ENCODE data around the gene CACNA1C. TPM values are rescaled to one million over a fixed set of nuclear protein-coding genes. Genes with fewer than 3 reads are reported as not detected.
A peak's percentile ranks its signal among the peaks of the same experiment; 100 is the strongest.

The CACNA1C gene
- total and polyA plus RNA-seq, 2 of the 4 experiments (the other 2 are of a cell fraction): 1.6 to 2.6 TPM

DNA sequence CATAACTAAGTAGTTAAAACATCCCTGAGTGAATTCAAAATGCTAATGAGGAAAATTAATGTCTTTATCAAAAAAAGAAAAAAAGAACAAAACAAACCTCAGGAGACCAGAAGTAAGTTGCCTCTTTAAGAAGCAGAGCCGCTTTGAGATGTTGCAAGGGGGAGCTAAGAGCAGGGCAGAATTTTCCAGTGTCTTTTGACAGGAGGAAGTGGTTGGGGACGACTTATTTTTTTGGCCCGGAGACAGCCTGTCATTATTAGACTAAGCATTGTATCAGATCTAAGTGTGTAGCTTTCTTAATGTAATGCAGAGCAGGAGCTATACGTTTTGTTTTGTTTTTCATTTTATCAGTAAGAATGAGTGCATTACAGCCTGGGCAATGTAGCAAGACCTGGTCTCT lies 206.6 kb downstream of the CACNA1C start:
- Histone ChIP-seq H3K27me3 (ENCODE audit: control insufficient read depth, insufficient read depth, low read length) (no peaks in the 10 kb centered on the region), H3K27ac (ENCODE audit: insufficient read depth, low read length) (no peak overlapping the region), H3K9me1 (ENCODE audit: insufficient read depth, low read length) (peaks cover 32% of the 10 kb centered on the region), H2AFZ (replicated peaks; ENCODE audit: low read length, poor library complexity) (no peak overlapping the region), H4K20me1 (ENCODE audit: insufficient read depth, low read length) (no peaks in the 10 kb centered on the region), H2AK9ac (replicated peaks; ENCODE audit: low read depth, low read length, poor library complexity) (no peak overlapping the region), H3K23ac (ENCODE audit: low read depth, low read length) (no peak overlapping the region), H2BK5ac (ENCODE audit: low read depth, low read length, poor library complexity, severe bottlenecking) (peak overlapping the region; percentile 4), H4K91ac (ENCODE audit: insufficient read depth, low read depth, low read length) (peak overlapping the region; percentile 84), H2BK15ac (ENCODE audit: low read depth, low read length) (peak overlapping the region; percentile 72; the same call in 2 of the 3 replicates), H2AK5ac (ENCODE audit: low read depth, low read length) (no peak overlapping the region), H2BK20ac (ENCODE audit: low read depth, low read length) (peak overlapping the region; percentile 48), H2BK120ac (ENCODE audit: low read depth, low read length) (peak overlapping the region; percentile 61), H3K4ac (ENCODE audit: low read depth, low read length) (peak overlapping the region; percentile 62), H3K4me2 (ENCODE audit: low read depth, low read length) (no peak overlapping the region), H3K4me3 (ENCODE audit: insufficient read depth, low read depth, low read length) (no peak overlapping the region), H4K5ac (ENCODE audit: low read depth, low read length) (peak overlapping the region; percentile 25; the same call in 1 of the 2 replicates), H3K79me1 (ENCODE audit: low read depth in 1 of 2, low read length in 2 of 2) (peaks cover 14 to 39% of the 10 kb centered on the region in 2 experiments), H4K8ac (ENCODE audit: low read depth in 2 of 2, low read length in 2 of 2) (peak overlapping the region; percentile 26 to 42; a peak in 3 of 4 replicates), H3K36me3 (ENCODE audit: control insufficient read depth, insufficient read depth, low read length) (no peaks in the 10 kb centered on the region), H3K9ac (ENCODE audit: low read depth, low read length) (no peak overlapping the region), H3K18ac (ENCODE audit: low read depth, low read length) (peak overlapping the region; percentile 62; the same call in 1 of the 2 replicates), H3K9me3 (ENCODE audit: control insufficient read depth, insufficient read depth, low read length) (no peaks in the 10 kb centered on the region), H3K14ac (replicated peaks; ENCODE audit: low read depth, low read length) (peak overlapping the region; percentile 39; the same call in 1 of the 2 replicates), H3K4me1 (ENCODE audit: control insufficient read depth, insufficient read depth, low read length) (peaks cover 32% of the 10 kb centered on the region), H3K56ac (ENCODE audit: extremely low read depth, insufficient read depth, low read length) (no peak overlapping the region)
- intact Hi-C loops (cut with micrococcal nuclease): no loop called here
- POLR2A ChIA-PET (ENCODE audit: unreplicated experiment): no interaction called here
- ATAC-seq (ENCODE audit: low read depth) (no peak), DNase-seq (no peak)
- TF ChIP-seq, protein P1, sequence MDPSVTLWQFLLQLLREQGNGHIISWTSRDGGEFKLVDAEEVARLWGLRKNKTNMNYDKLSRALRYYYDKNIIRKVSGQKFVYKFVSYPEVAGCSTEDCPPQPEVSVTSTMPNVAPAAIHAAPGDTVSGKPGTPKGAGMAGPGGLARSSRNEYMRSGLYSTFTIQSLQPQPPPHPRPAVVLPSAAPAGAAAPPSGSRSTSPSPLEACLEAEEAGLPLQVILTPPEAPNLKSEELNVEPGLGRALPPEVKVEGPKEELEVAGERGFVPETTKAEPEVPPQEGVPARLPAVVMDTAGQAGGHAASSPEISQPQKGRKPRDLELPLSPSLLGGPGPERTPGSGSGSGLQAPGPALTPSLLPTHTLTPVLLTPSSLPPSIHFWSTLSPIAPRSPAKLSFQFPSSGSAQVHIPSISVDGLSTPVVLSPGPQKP (IDR thresholded peaks at IDR 0.05; ENCODE audit: borderline replicate concordance, low read depth, low read length): no peak
- TF ChIP-seq SMC3 (IDR thresholded peaks at IDR 0.05; ENCODE audit: low read depth, low read length): no peak
- no peak for TF ChIP-seq RFX5 (IDR thresholded peaks at IDR 0.05; ENCODE audit: low read depth, low read length)
- TF ChIP-seq BHLHE40 (IDR thresholded peaks at IDR 0.05; ENCODE audit: low read depth, low read length): no peak
- no peak for TF ChIP-seq RAD21 (IDR thresholded peaks at IDR 0.05; ENCODE audit: low read length)
- TF ChIP-seq NFE2L2 (IDR thresholded peaks at IDR 0.05; ENCODE audit: low read depth, low read length): no peak
- TF ChIP-seq, protein P2, sequence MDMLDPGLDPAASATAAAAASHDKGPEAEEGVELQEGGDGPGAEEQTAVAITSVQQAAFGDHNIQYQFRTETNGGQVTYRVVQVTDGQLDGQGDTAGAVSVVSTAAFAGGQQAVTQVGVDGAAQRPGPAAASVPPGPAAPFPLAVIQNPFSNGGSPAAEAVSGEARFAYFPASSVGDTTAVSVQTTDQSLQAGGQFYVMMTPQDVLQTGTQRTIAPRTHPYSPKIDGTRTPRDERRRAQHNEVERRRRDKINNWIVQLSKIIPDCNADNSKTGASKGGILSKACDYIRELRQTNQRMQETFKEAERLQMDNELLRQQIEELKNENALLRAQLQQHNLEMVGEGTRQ (IDR thresholded peaks at IDR 0.05; ENCODE audit: low read depth, low read length): no peak
- TF ChIP-seq, protein P3, sequence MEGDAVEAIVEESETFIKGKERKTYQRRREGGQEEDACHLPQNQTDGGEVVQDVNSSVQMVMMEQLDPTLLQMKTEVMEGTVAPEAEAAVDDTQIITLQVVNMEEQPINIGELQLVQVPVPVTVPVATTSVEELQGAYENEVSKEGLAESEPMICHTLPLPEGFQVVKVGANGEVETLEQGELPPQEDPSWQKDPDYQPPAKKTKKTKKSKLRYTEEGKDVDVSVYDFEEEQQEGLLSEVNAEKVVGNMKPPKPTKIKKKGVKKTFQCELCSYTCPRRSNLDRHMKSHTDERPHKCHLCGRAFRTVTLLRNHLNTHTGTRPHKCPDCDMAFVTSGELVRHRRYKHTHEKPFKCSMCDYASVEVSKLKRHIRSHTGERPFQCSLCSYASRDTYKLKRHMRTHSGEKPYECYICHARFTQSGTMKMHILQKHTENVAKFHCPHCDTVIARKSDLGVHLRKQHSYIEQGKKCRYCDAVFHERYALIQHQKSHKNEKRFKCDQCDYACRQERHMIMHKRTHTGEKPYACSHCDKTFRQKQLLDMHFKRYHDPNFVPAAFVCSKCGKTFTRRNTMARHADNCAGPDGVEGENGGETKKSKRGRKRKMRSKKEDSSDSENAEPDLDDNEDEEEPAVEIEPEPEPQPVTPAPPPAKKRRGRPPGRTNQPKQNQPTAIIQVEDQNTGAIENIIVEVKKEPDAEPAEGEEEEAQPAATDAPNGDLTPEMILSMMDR (conservative IDR thresholded peaks at IDR 0.05; ENCODE audit: low read depth, low read length): no peak
- TF ChIP-seq MXI1 (IDR thresholded peaks at IDR 0.05; ENCODE audit: borderline replicate concordance, low read depth, low read length): no peak
- no peak for TF ChIP-seq RCOR1 (IDR thresholded peaks at IDR 0.05; ENCODE audit: insufficient replicate concordance, low read length)
- TF ChIP-seq POLR2A (IDR thresholded peaks at IDR 0.05; ENCODE audit: low read depth, low read length): no peak
- no peak for TF ChIP-seq CEBPB (IDR thresholded peaks at IDR 0.05; ENCODE audit: low read depth, low read length)
- TF ChIP-seq FOS (IDR thresholded peaks at IDR 0.05; ENCODE audit: low read depth, low read length): no peak
- TF ChIP-seq MAZ (IDR thresholded peaks at IDR 0.05; ENCODE audit: borderline replicate concordance, low read depth, low read length): no peak
- in situ Hi-C loops (cut with MboI; ENCODE audit: low sequenced_read_pairs): no loop called here
- dilution Hi-C loops (cut with HindIII; ENCODE audit: low sequenced_read_pairs, unreplicated experiment): no loop called here
- no TSS peak for BruUV-seq (replicated peaks)
- WGBS, 2 experiments (ENCODE audit: extremely low coverage in 2 of 2, insufficient read length in 1 of 2): 28% methylated on average over 3 of the region's 4 CpGs; no CpG with 5 or more reads in 1 of the 2 experiments
- CTCF ChIA-PET: no interaction called here

Data from IMR-90 (cell line).